MCF 10A (cell line): ENCODE results near the gene ABCG1. TPM values are rescaled to one million over a fixed set of nuclear protein-coding genes. Genes with fewer than 3 reads are reported as not detected.

Experiments used
- BruUV-seq: library from RNA; stranded (reverse); fragments of 400-500 nt; replicated peaks from 2 replicates; lab custom pipeline; 2021; lab: Mats Ljungman, UMichigan
- CTCF ChIA-PET: fragments of 300-600 bp; sonication (Branson Sonifier 250); formaldehyde crosslinking; extraction: SDS; loops from one replicate; lab custom pipeline; 2021; ENCODE audit warnings: antibody characterized with exemption, inconsistent platforms; lab: Yijun Ruan, JAX
- POLR2A ChIA-PET: fragments of 300-600, 350-650 bp; sonication (Branson Sonifier 250); formaldehyde crosslinking; extraction: SDS; loops from one replicate; lab custom pipeline; 2020; ENCODE audit warnings: antibody characterized with exemption, inconsistent platforms; lab: Yijun Ruan, JAX
- DNase-seq: peaks from one replicate; pipeline ENCODE4 v3.0.0-alpha.2; 2018; ENCODE audit not compliant: unreplicated experiment
- H3K27ac Mint-ChIP-seq: one replicate; pipeline ENCODE4 v1.8.0; 2022; ENCODE audit warnings: mild to moderate bottlenecking, low read depth, mixed read lengths; ENCODE audit not compliant: unreplicated experiment
- H3K27me3 Mint-ChIP-seq: one replicate; pipeline ENCODE4 v1.8.0; 2022; ENCODE audit warnings: mixed read lengths; ENCODE audit not compliant: insufficient read depth, unreplicated experiment
- H3K36me3 Mint-ChIP-seq: one replicate; pipeline ENCODE4 v1.8.0; 2022; ENCODE audit warnings: mild to moderate bottlenecking, moderate library complexity, mixed read lengths; ENCODE audit not compliant: insufficient read depth, unreplicated experiment
- H3K4me1 Mint-ChIP-seq: one replicate; pipeline ENCODE4 v1.8.0; 2022; ENCODE audit warnings: mixed read lengths; ENCODE audit not compliant: insufficient read depth, unreplicated experiment
- H3K4me3 Mint-ChIP-seq: one replicate; pipeline ENCODE4 v1.8.0; 2022; ENCODE audit warnings: mild to moderate bottlenecking, moderate library complexity, mixed read lengths; ENCODE audit not compliant: unreplicated experiment
- H3K9me3 Mint-ChIP-seq: one replicate; pipeline ENCODE4 v1.8.0; 2022; ENCODE audit warnings: mixed read lengths; ENCODE audit not compliant: unreplicated experiment
- intact Hi-C: fragments of 100-400 bp; cut with micrococcal nuclease; formaldehyde crosslinking; loops from 2 replicates; pipeline ENCODE4 v1.14.1; 2022
- total RNA-seq: library from RNA; stranded (reverse); gene quantifications from 2 replicates; pipeline ENCODE4 v1.2.3, GENCODE V29; 2022
- TF ChIP-seq, protein P1 (sequence below): fragments of 200-600 bp; IDR thresholded peaks from one replicate; pipeline ENCODE4 v1.8.0; 2022; ENCODE audit warnings: antibody characterized with exemption, mild to moderate bottlenecking; ENCODE audit not compliant: unreplicated experiment

Gene ABCG1
- total RNA-seq, 1 experiment from 2014 or later, result 25.5 TPM

DNA sequence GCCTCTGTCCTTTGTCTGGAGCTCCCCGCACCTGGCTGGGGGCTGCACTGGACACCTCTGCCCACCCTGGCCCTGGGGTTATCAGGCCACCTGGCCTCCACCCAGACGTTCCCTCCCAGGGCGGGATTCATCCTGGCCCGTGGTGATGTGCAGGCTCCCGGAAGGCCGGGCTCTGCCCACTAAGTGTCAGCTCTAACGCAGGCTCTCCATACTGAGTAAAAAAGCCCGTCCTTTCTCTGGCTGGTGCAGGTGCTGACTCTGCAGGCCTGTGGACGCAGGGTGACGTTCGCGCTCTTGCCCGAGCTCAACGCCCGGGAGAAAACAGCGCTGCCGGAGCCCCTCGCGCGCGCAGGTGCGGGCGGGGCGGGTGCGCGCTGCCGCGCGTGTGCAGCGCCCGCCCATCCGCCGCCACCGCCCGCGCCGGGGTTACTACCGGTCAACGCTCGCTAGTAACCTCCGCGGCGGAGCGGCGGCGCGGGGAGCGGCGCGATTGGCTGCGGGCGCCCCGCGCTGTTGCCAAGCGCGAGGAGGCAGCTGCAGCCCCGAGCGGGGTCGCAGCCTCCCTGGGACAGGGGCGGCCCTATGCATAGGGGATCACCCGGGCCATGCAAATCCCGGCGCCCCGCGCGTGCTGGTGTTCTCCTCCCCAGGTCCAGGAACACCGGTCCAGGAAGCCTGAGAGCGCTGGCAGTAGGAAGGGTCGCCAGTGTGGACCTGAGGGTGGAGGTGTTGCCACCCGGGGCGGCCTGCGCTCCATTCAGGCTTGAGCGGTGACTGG, 15.7 kb downstream of the ABCG1 start:
- ChIA-PET CTCF (interaction anchor here (0.8 to 3.0 kb wide), 7 partner anchors 14 to 87 kb away, joined by 3 to 15 read pairs (median 4); partner anchors contain the start of gene ABCG1), POLR2A (interaction anchor here (0.5 to 3.7 kb wide), 19 partner anchors 10 to 117 kb away, joined by 3 to 60 read pairs (median 4); partner anchors contain the start of gene ABCG1)
- no peaks in the 10 kb centered on the region for H3K27me3 Mint-ChIP-seq
- no peaks in the 10 kb centered on the region for H3K9me3 Mint-ChIP-seq
- H3K36me3 Mint-ChIP-seq, result peaks cover 6% of the 10 kb centered on the region
- TF ChIP-seq, protein P1, sequence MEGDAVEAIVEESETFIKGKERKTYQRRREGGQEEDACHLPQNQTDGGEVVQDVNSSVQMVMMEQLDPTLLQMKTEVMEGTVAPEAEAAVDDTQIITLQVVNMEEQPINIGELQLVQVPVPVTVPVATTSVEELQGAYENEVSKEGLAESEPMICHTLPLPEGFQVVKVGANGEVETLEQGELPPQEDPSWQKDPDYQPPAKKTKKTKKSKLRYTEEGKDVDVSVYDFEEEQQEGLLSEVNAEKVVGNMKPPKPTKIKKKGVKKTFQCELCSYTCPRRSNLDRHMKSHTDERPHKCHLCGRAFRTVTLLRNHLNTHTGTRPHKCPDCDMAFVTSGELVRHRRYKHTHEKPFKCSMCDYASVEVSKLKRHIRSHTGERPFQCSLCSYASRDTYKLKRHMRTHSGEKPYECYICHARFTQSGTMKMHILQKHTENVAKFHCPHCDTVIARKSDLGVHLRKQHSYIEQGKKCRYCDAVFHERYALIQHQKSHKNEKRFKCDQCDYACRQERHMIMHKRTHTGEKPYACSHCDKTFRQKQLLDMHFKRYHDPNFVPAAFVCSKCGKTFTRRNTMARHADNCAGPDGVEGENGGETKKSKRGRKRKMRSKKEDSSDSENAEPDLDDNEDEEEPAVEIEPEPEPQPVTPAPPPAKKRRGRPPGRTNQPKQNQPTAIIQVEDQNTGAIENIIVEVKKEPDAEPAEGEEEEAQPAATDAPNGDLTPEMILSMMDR, result no peak
- H3K4me3 Mint-ChIP-seq, result peak overlapping the region; percentile 68
- peaks cover 24% of the 10 kb centered on the region for H3K4me1 Mint-ChIP-seq
- intact Hi-C loops, result no loop called here
- peak; percentile 26 for DNase-seq
- BruUV-seq, result no TSS peak
- no peak overlapping the region for H3K27ac Mint-ChIP-seq

DNA sequence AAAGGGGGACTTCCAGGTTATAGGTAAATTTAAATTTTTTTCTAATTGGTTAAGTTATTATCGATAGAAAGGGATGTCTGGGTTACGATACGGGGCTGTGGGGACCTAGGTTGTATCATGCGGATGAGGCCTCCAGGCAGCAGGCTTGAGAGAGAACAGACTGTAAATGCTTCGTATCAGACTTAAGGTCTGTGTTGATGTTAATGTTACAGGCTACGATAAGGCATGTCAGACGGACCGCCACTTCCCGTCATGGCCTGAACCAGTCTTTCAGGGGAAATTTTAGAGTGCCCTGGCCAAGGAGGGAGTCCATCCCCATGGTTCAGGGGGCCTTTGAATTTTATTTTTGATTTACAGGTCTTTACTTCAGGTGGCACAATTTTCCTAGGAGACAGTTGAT, 16.7 kb downstream of the ABCG1 start:
- TF ChIP-seq, protein P1, result no peak
- no peak overlapping the region for H3K27ac Mint-ChIP-seq
- H3K9me3 Mint-ChIP-seq, result no peaks in the 10 kb centered on the region
- peaks cover 6% of the 10 kb centered on the region for H3K36me3 Mint-ChIP-seq
- peak overlapping the region; percentile 68 for H3K4me3 Mint-ChIP-seq
- no peaks in the 10 kb centered on the region for H3K27me3 Mint-ChIP-seq
- BruUV-seq, result no TSS peak
- DNase-seq, result no peak
- POLR2A ChIA-PET, result interaction anchor here (0.7 to 3.7 kb wide), 5 partner anchors 16 to 64 kb away, joined by 3 to 60 read pairs (median 15); partner anchors contain the start of gene ABCG1
- CTCF ChIA-PET, result interaction anchor here (1.5 to 3.0 kb wide), 2 partner anchors 15 to 23 kb away, joined by 7 to 15 read pairs; partner anchors contain the start of gene ABCG1
- peaks cover 24% of the 10 kb centered on the region for H3K4me1 Mint-ChIP-seq
- intact Hi-C loops, result no loop called here

DNA sequence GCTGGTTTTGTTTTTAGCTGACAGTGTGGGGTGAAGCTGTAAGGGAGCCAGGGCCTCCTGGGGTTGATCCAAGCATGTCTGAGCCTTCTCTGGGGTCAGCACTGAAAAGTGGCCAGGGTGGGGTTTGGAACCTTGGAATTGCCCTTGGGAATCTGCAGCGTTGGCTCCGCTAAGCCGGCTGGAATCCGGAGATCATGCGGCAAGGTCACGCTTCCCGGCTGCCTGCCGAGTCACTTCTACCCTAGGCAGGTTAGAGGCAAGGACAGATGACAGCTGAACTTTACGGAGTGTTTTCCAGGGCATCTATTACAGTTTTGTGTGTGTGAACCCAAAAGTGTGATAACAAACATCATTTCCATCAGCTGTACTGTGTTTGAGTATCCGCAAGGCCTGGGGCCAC, 17.1 kb downstream of the ABCG1 start:
- H3K27me3 Mint-ChIP-seq, result no peaks in the 10 kb centered on the region
- no peak overlapping the region for H3K4me3 Mint-ChIP-seq
- no peak overlapping the region for H3K27ac Mint-ChIP-seq
- H3K36me3 Mint-ChIP-seq, result peaks cover 6% of the 10 kb centered on the region
- no peaks in the 10 kb centered on the region for H3K9me3 Mint-ChIP-seq
- intact Hi-C loops, result no loop called here
- no TSS peak for BruUV-seq
- POLR2A ChIA-PET, result interaction anchor here (3.7 kb wide), 1 partner anchor 16 kb away, joined by 60 read pairs; the partner anchor contains the start of gene ABCG1
- CTCF ChIA-PET, result interaction anchor here (0.8 to 3.0 kb wide), 3 partner anchors 16 to 90 kb away, joined by 4 to 15 read pairs (median 7); partner anchors contain the start of gene ABCG1
- H3K4me1 Mint-ChIP-seq, result peaks cover 24% of the 10 kb centered on the region
- DNase-seq, result no peak
- TF ChIP-seq, protein P1, result no peak

DNA sequence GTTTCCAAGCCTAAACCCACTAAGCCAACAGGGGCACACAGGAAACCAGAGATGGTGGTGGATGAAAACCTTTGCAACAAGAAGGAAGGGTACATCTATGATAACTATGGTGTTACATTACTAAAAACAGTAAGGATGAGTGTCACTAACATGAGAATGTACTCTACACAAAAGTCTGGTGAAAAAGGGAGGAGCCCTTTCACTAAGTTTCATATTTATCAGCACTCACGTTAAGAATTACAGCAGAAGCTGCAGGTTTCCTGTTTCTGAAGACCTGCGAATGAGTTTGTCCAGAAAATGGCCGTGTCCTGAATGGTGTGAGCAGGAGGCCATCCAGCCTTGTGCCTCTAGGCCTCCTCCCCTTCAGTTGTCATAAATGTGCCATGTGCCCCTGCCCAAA, 17.8 kb downstream of the ABCG1 start:
- intact Hi-C loops, result no loop called here
- Mint-ChIP-seq H3K9me3 (no peaks in the 10 kb centered on the region), H3K4me1 (peaks cover 24% of the 10 kb centered on the region), H3K27ac (no peak overlapping the region), H3K36me3 (peaks cover 6% of the 10 kb centered on the region), H3K27me3 (no peaks in the 10 kb centered on the region), H3K4me3 (no peak overlapping the region)
- no peak for DNase-seq
- BruUV-seq, result no TSS peak
- ChIA-PET POLR2A (interaction anchor here (1.0 to 1.2 kb wide), 2 partner anchors 8 to 17 kb away, joined by 3 to 4 read pairs; no protein-coding TSS in a partner anchor), CTCF (interaction anchor here (0.8 to 1.5 kb wide), 2 partner anchors 22 to 91 kb away, joined by 4 to 7 read pairs; no protein-coding TSS in a partner anchor)
- TF ChIP-seq, protein P1, result no peak
